22Rv1 (cell line): ENCODE measurements around the gene STPG4.

Experiments used
- H3K27ac ChIP-seq: fragments of 450-650 bp; 2 replicates; pipeline ENCODE4 v1.5.1; 2017
- CTCF ChIP-seq: fragments of 450-650 bp; IDR thresholded peaks from 2 replicates; pipeline ENCODE4 v1.5.1; 2017; ENCODE audit warnings: mild to moderate bottlenecking
- ZFX ChIP-seq: fragments of 450-650 bp; IDR thresholded peaks from 2 replicates; pipeline ENCODE4 v1.6.1; 2017; ENCODE audit warnings: antibody characterized with exemption, borderline replicate concordance

Gene STPG4

GRCh38 chr2:47054036-47054555 lies 101.0 kb downstream of the STPG4 start:
- H3K27ac ChIP-seq: no peak overlapping the region

GRCh38 chr2:47052847-47053246 lies 102.3 kb downstream of the STPG4 start:
- H3K27ac ChIP-seq: no peak overlapping the region
- TF ChIP-seq CTCF: no peak
- TF ChIP-seq ZFX: no peak

More at GRCh38 chr2:47054036-47054555, 101.0 kb downstream of the STPG4 start:
- TF ChIP-seq CTCF (no peak), ZFX (no peak)

GRCh38 chr2:47051562-47051961 lies 103.5 kb downstream of the STPG4 start:
- TF ChIP-seq ZFX (no peak), CTCF (no peak)
- no peak overlapping the region for H3K27ac ChIP-seq

GRCh38 chr2:47050762-47051161 lies 104.3 kb downstream of the STPG4 start:
- no peak for TF ChIP-seq CTCF
- TF ChIP-seq ZFX: no peak
- H3K27ac ChIP-seq: no peak overlapping the region

- TF ChIP-seq ZFX (no peak), CTCF (no peak)
- no peak overlapping the region for H3K27ac ChIP-seq
Observed at GRCh38 chr2:47050021-47050760, 104.9 kb downstream of the STPG4 start.

GRCh38 chr2:47049502-47049901 lies 105.6 kb downstream of the STPG4 start:
- H3K27ac ChIP-seq: no peak overlapping the region
- TF ChIP-seq CTCF (no peak), ZFX (no peak)

- no peak for TF ChIP-seq CTCF
- no peak for TF ChIP-seq ZFX
- H3K27ac ChIP-seq: no peak overlapping the region
Observed at GRCh38 chr2:47048801-47049480, 106.2 kb downstream of the STPG4 start.
